ENCODE results near the gene KMT5C.
A peak's percentile ranks its signal among the peaks of the same experiment; 100 is the strongest.

KMT5C gene

GRCh38 chr19:55365964-55366363 is 26.3 kb downstream of the KMT5C start:
- peak in 3 of 56 donors; percentile 20 to 24 (median 23) for DNase-seq

GRCh38 chr19:55366790-55367189 is 27.1 kb downstream of the KMT5C start:
- DNase-seq = no peak

GRCh38 chr19:55368106-55368505 is 28.4 kb downstream of the KMT5C start:
- DNase-seq = no peak

DNA sequence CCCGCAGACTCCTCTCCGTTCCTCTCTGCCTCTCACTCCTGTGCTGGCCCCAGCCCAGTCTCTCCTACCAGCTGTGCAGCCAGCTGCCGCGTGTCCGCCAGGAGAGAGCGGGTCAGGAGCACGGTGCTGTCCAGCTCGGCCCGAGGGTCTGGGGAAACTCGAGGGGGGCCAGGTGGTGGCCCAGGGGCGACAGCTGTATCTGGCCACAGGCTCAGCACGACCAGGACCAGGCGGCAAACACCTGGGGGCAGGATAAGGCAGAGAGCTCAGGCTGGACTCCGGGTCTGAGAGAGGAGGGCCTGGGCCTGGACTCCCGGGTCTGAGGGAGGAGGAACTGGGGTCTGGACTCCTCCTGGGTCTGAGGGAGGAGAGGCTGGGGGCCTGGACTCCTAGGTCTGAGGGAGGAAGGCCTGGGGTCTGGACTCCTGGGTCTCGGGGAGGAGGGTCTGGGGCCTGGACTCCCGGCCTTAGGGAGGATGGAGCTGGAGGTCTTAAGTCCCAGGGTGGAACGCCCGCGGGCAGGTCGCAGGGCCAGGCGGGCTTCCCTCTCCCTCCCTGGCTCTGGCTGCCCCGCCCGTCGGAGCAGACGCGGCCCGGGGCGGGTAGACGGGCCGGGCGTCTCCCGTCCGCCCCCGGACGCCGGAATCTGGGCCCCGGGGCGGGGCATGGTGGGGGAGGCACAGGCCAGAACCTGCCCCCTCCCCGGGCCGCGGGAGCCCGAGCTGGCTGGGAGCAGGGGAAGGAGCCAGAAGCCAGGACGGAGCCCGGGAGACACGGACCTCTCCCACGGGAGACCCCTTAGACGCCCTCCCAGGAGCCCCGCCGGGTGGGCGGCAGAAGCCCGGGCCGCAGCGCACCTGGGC is 29.3 kb downstream of the KMT5C start:
- DNase-seq = peak in 1 of 56 donors; percentile 11

- peak in 1 of 56 donors; percentile 46 for DNase-seq
These were observed 30.1 kb downstream of the KMT5C start for GRCh38 chr19:55369653-55370304.

DNA sequence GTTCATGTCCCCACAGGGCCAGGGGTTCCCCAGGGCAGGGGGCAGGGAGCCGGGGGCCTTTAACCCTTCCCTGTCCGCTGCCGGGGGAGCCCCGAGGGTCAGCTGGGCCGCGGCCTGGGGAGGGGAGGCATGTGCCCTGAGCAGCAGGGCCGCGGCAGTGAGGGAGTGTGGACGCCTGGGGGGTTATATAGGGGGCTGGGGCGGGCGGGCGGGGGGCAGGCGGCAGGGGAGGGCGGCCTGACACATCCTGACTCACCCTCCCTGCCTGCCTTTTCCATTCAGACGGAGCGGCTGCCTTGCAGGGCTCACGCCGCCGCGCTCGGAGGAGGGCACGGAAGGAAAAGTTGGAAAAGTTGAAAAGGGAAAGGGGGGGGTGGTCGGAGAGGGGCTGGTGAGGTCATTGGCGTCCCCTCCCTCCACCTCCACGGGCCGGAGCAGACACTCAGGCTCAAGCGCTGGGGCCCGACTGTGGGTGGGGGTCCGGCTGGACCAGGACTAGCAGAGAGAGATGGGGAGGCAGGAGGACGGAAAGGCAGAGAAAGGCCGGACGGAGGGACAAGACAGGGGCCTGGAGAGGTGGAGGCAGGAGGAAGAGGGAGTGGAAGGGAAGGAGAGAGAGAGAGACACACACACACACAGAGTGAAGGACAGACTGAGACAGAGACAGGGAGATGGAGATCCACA is 30.8 kb downstream of the KMT5C start, which contains the start of gene IL11:
Gene IL11 (minus strand): TSS at position 159 of the 684 bp plus-strand sequence. CDS start 153 bp downstream, at position 6.
- DNase-seq = no peak

DNA sequence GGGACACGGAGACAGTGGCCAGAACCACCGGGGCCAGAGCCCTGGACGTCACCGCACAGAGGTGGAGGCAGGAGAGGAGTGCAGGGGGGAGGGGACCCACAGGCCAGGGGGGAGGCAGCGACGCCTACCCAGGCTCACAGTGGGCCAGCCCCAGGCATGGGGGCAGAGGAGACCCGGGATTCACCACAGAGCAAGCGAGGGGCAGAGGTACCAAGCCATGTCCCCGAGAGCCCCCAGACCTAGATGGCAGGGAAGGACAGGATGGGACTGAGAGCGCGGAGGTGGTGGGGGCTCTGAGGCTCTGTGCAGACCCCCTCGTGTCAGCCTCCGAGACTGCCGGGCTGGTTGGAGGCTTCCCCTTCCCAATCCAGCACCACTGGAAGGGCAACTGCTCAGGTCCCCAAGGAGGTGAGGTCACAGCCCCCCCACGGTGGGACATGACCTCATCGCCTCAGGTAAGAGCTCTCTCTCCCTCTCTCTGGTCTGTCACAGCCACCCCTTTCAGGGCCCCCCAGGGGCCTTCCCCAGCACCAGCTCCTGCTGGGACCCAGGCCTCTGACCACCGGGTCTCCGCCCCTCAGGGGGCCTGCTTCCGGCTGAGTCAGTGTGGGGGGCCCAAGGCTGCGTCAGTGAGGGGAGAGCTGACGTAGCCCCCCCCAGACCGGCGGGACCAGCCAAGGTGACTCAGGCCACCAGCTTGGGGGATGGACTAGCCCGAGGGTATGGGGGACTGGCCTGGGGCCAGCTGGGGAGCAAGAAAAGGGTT is 32.8 kb downstream of the KMT5C start:
- DNase-seq = no peak

- DNase-seq = no peak
These were observed 33.8 kb downstream of the KMT5C start for GRCh38 chr19:55373306-55373992.

DNA sequence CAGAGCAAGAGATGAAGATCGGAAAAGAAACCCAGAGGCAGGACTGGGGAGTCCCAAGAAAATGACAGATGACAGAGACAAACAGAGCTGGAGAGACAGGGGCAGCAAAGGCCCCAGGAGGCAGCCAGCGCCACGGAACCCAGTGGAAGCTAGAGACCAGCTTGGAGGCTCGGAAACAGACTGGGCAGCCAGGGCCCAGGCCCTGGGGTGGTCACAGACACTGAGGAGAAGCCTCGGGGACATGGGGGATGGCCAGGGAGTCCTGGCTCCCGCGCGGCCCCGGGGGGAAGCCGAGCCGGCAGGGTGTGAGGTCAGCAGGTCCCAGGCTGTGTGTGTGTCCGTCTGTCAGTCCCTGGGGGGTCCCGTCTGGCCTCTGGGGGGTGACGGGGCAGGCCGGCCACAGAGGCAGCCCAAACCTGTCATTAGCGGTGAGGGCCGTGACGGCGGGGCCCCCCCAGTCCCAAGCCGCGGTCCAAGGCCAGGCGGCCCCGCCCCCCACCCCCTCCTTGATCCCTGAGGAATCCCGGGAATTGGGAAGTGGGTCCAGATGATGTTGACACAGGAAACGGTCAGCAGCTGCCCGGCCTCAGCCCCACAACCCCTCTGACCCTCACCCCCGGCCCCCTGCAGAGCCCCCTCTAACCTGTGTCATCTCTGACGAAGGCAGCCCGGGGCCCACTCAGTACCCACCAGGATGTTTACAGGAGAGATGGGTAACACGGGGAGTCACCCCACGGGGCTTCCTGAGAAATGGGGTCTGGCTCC is 34.5 kb downstream of the KMT5C start:
- no peak for DNase-seq

DNA sequence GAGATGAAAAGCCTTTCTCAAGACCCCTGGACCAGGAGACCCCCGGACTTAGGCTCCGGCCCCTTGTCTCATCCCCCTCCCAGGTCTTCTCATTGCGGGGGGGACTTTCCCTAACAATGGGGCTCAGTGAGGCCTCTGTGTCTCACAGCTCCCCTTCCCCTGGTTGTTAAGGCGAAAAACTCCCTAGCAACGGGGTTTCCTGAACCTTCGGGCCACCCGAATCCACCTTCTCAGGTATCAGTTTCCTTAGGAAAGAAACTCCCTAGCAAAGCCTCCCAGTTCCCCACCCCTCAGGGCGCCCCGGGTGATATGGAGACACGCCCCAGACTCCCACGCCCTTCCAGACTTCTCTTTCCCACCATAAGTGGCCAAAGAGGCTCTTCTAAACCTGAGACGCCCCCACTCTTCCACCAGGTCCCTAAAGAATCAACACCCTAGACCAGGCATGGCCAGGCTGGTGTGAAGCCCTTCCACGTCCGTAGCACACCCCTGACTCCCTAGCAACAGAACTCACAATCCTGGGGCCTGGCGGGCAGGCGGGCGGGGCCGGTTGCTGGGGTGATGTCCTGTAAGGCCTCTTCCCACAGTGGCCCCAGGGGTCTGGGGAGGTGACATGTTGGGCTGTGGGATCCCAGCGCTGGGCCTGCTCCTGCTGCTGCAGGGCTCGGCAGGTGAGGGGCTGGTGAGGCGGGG is 36.7 kb downstream of the KMT5C start, which contains the start of gene TMEM190:
Gene TMEM190 (plus strand): TSS at position 586 of the 693 bp plus-strand sequence. CDS start 28 bp downstream, at position 614.
- DNase-seq = no peak

- DNase-seq = no peak
These were observed 37.9 kb downstream of the KMT5C start for GRCh38 chr19:55377356-55378131.

GRCh38 chr19:55379174-55379573 is 39.5 kb downstream of the KMT5C start:
- no peak for DNase-seq

DNA sequence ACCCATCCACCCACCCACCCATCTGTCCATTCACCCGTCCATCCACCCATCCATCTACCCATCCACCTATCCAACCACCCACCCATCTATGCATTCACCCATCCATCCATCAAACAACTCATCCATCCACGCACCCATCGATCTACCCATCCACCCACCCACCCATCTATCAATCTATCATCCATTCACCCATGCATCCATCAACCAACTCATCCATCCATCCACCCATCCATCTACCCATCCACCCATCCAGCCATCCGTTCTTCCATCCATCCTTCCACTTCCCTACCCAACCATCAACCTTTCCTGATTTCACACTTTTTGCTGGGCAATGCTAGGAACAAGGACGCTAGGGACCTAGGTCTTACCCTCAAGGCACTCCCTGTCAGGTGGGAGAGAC is 42.3 kb downstream of the KMT5C start:
- no peak for DNase-seq

DNA sequence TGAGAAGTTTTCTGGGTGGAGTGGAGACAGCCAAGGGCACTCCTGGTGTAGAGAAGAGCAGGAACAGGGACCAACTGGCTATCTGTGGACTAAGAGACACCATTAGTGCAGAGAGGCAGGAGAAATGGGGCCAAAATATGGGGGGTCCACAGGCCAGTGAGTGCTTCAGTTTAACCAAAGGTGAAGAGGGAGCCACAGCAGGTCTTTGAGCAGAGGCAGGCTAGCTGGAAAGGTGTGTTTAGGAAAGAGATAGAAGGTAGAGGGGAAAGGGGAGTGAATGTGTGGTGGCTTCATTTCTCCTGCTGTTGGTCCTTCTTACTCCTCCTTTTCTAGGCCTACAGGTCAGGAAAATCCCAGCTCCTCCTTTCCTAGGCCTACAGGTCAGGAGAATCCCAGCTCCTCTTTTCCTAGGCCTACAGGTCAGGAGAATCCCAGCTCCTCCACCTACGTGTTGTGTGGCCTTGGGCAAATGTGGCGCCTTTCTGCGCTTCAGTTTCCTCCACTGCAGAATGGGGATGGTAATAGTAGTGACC is 42.9 kb downstream of the KMT5C start:
- no peak for DNase-seq

GRCh38 chr19:55383279-55384130 is 43.8 kb downstream of the KMT5C start:
- peak in 30 of 56 donors; percentile 11 to 50 (median 30) for DNase-seq

GRCh38 chr19:55384131-55384919 is 44.6 kb downstream of the KMT5C start, which contains the start of gene TMEM238:
TMEM238 (minus strand) TSS chr19:55384292; CDS start chr19:55384259, 33 bp downstream.
- peak in 18 of 56 donors; percentile 16 to 58 (median 36) for DNase-seq

Data from amygdala (tissue), 56 donors.